SK-N-MC (cell line): ENCODE data around the gene CEP164.

Source experiments
- EZH2 ChIP-seq: fragments of 200-600 bp; sonication (generic); IDR thresholded peaks from one replicate; pipeline ENCODE4 v1.6.1; 2017; ENCODE audit warnings: antibody characterized with exemption
- FOXP2 ChIP-seq: optimal IDR thresholded peaks from 2 replicates; pipeline ENCODE3; 2011; ENCODE audit warnings: mild to moderate bottlenecking, moderate library complexity; ENCODE audit not compliant: insufficient read depth; ENCODE audit errors: extremely low read length, control extremely low read depth
- POLR2AphosphoS5 ChIP-seq: IDR thresholded peaks from 2 replicates; pipeline ENCODE4 v1.6.1; 2012; ENCODE audit warnings: mild to moderate bottlenecking, low read depth, low read length, borderline replicate concordance

DNA sequence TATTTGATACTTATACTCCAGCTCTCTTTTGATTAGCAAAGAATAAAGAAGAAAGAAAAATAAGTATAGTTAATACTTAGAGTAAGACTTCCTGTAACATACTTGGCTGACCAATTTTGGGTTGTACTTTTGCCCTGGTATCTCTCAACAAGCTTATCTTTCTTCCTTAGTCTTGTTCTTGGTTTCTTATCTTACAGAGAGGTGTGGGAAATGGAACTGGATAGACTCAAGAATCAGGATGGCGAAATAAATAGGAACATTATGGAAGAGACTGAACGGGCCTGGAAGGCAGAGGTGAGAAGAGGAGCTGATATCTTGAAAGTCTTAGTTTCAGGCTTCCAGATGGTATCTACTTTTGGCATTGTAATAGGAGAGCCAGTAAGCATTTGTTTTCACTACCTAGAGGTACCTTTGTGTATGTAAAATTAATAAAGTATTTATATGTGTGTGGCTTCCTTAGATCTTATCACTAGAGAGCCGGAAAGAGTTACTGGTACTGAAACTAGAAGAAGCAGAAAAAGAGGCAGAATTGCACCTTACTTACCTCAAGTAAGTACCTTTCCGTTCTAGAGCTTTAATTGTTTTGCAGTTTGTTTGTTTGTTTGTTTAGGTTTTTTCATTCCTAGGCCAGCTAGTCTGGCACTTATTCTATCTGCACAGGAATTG, 47.8 kb upstream of the CEP164 start:
- TF ChIP-seq EZH2, result no peak
- no peak for TF ChIP-seq POLR2AphosphoS5
- no peak for TF ChIP-seq FOXP2
